ENCODE data around the gene TCERG1L.

The TCERG1L gene

DNA sequence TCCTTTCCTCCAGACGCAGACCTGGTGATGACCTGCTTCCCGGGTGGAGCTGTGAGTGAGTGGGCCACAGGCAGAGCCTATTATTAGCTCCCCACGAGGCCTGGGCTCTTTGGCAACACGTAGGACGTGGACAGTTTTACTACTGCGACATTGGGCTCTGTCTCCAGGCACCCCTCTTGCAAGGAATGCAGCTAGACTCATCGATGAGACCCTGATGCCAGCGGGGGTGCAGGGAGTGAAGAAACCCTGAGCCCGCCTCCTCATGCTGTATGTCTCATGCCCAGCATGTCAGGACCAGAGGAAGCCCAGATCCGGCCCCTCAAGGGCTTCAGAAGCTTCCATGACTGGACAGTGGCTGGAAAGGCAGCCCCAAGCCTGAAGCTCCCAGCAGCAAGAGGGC is 161.9 kb downstream of the TCERG1L start:
- H3K4me1 ChIP-seq (ENCODE audit: control insufficient read depth, insufficient read depth, low read depth, low read length) = no peaks in the 10 kb centered on the region
- H3K79me1 ChIP-seq (replicated peaks; ENCODE audit: low read length, poor library complexity, severe bottlenecking) = no peaks in the 10 kb centered on the region
- no peak overlapping the region for H2AK5ac ChIP-seq (ENCODE audit: low read length, severe bottlenecking)
- H2BK12ac ChIP-seq (ENCODE audit: low read length in 2 of 2) = no peak overlapping the region
- H3K18ac ChIP-seq (ENCODE audit: low read depth in 1 of 2, low read length in 2 of 2) = no peak overlapping the region
- no peaks in the 10 kb centered on the region for H3K36me3 ChIP-seq (ENCODE audit: control insufficient read depth in 1 of 2, insufficient read depth in 2 of 2, low read depth in 1 of 2, low read length in 2 of 2)
- H2BK5ac ChIP-seq (ENCODE audit: low read depth, low read length, poor library complexity, severe bottlenecking) = no peak overlapping the region
- no peak overlapping the region for H2BK15ac ChIP-seq (ENCODE audit: low read depth, poor library complexity, severe bottlenecking)
- peaks cover 10% of the 10 kb centered on the region for H3K9me3 ChIP-seq (ENCODE audit: control insufficient read depth, low read length)
- no peak for DNase-seq
- no peak overlapping the region for H4K8ac ChIP-seq (ENCODE audit: low read length)
- no peaks in the 10 kb centered on the region for H3K27me3 ChIP-seq (ENCODE audit: control insufficient read depth in 1 of 2, insufficient read depth in 1 of 2, low read length in 2 of 2)
- no peak overlapping the region for H3K14ac ChIP-seq (ENCODE audit: low read length in 2 of 2)
- H2AFZ ChIP-seq (ENCODE audit: low read depth, low read length) = no peak overlapping the region
- H3K27ac ChIP-seq (ENCODE audit: low read length, poor library complexity, severe bottlenecking) = no peak overlapping the region
- 67% methylated on average over 10 of the region's 10 CpGs for WGBS
- H3K4me2 ChIP-seq (ENCODE audit: low read length, poor library complexity, severe bottlenecking) = no peak overlapping the region
- H4K91ac ChIP-seq (ENCODE audit: low read length) = no peak overlapping the region
- no peak overlapping the region for H3K4me3 ChIP-seq (ENCODE audit: insufficient read depth in 1 of 2, low read depth in 1 of 2, low read length in 2 of 2)
- no peak overlapping the region for H3K23ac ChIP-seq (ENCODE audit: low read length in 2 of 2)
- H2BK120ac ChIP-seq (ENCODE audit: low read depth, low read length) = no peak overlapping the region
- no peak overlapping the region for H3K4ac ChIP-seq (ENCODE audit: low read depth in 1 of 2, low read length in 2 of 2)
- no peak overlapping the region for H3K9ac ChIP-seq (ENCODE audit: low read length)

DNA sequence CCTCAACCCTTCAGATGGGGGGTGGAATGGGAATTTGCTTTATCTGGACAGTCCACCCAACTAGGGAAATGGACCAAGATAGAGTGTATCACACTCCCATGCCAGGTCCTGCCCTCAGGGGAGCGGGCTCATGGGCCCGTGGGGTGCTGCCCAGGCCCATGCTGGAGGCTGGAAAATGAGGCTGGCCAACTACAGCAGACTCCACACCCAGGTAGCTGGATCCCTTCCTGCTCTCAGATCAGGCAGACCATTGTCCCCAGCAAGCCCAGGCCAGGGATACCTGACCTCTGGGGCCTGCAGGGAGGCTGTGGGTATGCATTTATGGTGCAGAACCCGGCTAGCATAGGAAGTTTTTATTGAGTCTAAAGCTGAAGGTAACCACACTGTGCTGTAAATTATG is 162.4 kb downstream of the TCERG1L start:
- no peak overlapping the region for H3K18ac ChIP-seq (ENCODE audit: low read depth in 1 of 2, low read length in 2 of 2)
- no peak overlapping the region for H3K4ac ChIP-seq (ENCODE audit: low read depth in 1 of 2, low read length in 2 of 2)
- H2AFZ ChIP-seq (ENCODE audit: low read depth, low read length) = no peak overlapping the region
- no peak overlapping the region for H3K14ac ChIP-seq (ENCODE audit: low read length in 2 of 2)
- WGBS = 64% methylated on average over 3 of the region's 3 CpGs
- H4K8ac ChIP-seq (ENCODE audit: low read length) = no peak overlapping the region
- no peak overlapping the region for H2AK5ac ChIP-seq (ENCODE audit: low read length, severe bottlenecking)
- no peaks in the 10 kb centered on the region for H3K4me1 ChIP-seq (ENCODE audit: control insufficient read depth, insufficient read depth, low read depth, low read length)
- H3K9me3 ChIP-seq (ENCODE audit: control insufficient read depth, low read length) = peaks cover 10% of the 10 kb centered on the region
- no peaks in the 10 kb centered on the region for H3K27me3 ChIP-seq (ENCODE audit: control insufficient read depth in 1 of 2, insufficient read depth in 1 of 2, low read length in 2 of 2)
- H2BK120ac ChIP-seq (ENCODE audit: low read depth, low read length) = no peak overlapping the region
- no peak overlapping the region for H2BK15ac ChIP-seq (ENCODE audit: low read depth, poor library complexity, severe bottlenecking)
- no peak overlapping the region for H2BK5ac ChIP-seq (ENCODE audit: low read depth, low read length, poor library complexity, severe bottlenecking)
- no peak overlapping the region for H3K4me3 ChIP-seq (ENCODE audit: insufficient read depth in 1 of 2, low read depth in 1 of 2, low read length in 2 of 2)
- no peaks in the 10 kb centered on the region for H3K36me3 ChIP-seq (ENCODE audit: control insufficient read depth in 1 of 2, insufficient read depth in 2 of 2, low read depth in 1 of 2, low read length in 2 of 2)
- H3K9ac ChIP-seq (ENCODE audit: low read length) = no peak overlapping the region
- H3K23ac ChIP-seq (ENCODE audit: low read length in 2 of 2) = no peak overlapping the region
- H2BK12ac ChIP-seq (ENCODE audit: low read length in 2 of 2) = no peak overlapping the region
- DNase-seq = no peak
- no peak overlapping the region for H3K27ac ChIP-seq (ENCODE audit: low read length, poor library complexity, severe bottlenecking)
- no peak overlapping the region for H3K4me2 ChIP-seq (ENCODE audit: low read length, poor library complexity, severe bottlenecking)
- no peaks in the 10 kb centered on the region for H3K79me1 ChIP-seq (replicated peaks; ENCODE audit: low read length, poor library complexity, severe bottlenecking)
- H4K91ac ChIP-seq (ENCODE audit: low read length) = no peak overlapping the region

DNA sequence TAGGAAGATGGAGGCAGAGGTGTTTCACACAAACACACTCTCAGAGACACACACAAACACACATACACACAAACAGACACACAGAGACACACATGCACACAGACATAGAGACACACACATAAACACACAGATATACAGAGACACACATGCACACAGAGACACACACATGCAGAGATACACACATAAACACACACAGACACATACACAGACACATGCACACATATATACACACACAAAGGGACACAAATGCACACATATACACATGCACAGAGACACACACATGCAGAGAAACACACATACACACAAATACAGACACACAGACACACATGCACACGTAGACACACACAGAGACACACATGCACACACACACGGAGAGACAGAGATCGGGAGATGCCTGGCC is 163.3 kb downstream of the TCERG1L start:
- Histone ChIP-seq H4K91ac (ENCODE audit: low read length) (no peak overlapping the region), H3K9me3 (ENCODE audit: control insufficient read depth, low read length) (peaks cover 5% of the 10 kb centered on the region), H2AFZ (ENCODE audit: low read depth, low read length) (no peak overlapping the region)

DNA sequence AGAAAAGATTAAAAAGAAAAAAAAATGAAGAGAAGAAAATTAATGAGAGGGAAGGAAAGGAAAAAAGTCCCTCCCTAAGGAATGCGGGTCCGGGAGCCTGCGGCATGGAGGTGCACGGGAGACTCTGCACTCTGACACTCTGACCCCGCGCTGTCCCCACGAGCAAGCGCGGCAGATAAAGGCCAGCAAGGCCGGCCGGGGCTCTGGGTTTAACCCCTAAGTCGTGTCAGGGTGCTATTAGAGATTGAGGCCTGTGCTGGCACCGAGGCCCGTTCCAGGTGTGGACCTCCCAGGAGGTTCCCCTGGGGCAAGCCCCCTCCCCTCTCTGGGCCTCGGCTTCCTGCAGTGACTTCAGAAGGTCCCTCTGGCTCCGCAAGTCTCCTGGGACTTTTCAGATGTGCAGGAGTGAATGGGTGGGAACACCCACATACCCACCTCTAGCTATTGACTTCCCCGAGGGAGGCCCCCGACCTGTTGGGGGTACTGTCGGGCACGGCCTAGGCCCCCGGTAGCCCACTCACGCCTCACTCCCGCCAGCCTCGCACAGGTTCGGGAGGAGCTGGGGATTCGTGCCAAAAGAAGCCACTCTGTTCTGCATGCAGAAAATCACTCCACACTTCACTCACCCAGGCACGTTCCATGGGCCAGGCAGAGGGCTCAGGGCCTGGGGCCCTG is 164.1 kb downstream of the TCERG1L start:
- Histone ChIP-seq H4K8ac (ENCODE audit: low read length) (no peak overlapping the region), H2AFZ (ENCODE audit: low read depth, low read length) (no peak overlapping the region), H2AK5ac (ENCODE audit: low read length, severe bottlenecking) (no peak overlapping the region), H2BK120ac (ENCODE audit: low read depth, low read length) (no peak overlapping the region), H2BK12ac (ENCODE audit: low read length in 2 of 2) (no peak overlapping the region), H3K79me1 (replicated peaks; ENCODE audit: low read length, poor library complexity, severe bottlenecking) (no peaks in the 10 kb centered on the region), H3K4me2 (ENCODE audit: low read length, poor library complexity, severe bottlenecking) (no peak overlapping the region), H3K14ac (ENCODE audit: low read length in 2 of 2) (no peak overlapping the region), H3K4me3 (ENCODE audit: insufficient read depth in 1 of 2, low read depth in 1 of 2, low read length in 2 of 2) (no peak overlapping the region), H3K9ac (ENCODE audit: low read length) (no peak overlapping the region), H3K18ac (ENCODE audit: low read depth in 1 of 2, low read length in 2 of 2) (no peak overlapping the region), H2BK15ac (ENCODE audit: low read depth, poor library complexity, severe bottlenecking) (no peak overlapping the region), H3K9me3 (ENCODE audit: control insufficient read depth, low read length) (peaks cover 5% of the 10 kb centered on the region), H3K23ac (ENCODE audit: low read length in 2 of 2) (no peak overlapping the region), H4K91ac (ENCODE audit: low read length) (no peak overlapping the region), H3K27ac (ENCODE audit: low read length, poor library complexity, severe bottlenecking) (no peak overlapping the region), H3K27me3 (ENCODE audit: control insufficient read depth in 1 of 2, insufficient read depth in 1 of 2, low read length in 2 of 2) (no peaks in the 10 kb centered on the region), H3K4ac (ENCODE audit: low read depth in 1 of 2, low read length in 2 of 2) (no peak overlapping the region), H3K4me1 (ENCODE audit: control insufficient read depth, insufficient read depth, low read depth, low read length) (no peaks in the 10 kb centered on the region), H2BK5ac (ENCODE audit: low read depth, low read length, poor library complexity, severe bottlenecking) (no peak overlapping the region), H3K36me3 (ENCODE audit: control insufficient read depth in 1 of 2, insufficient read depth in 2 of 2, low read depth in 1 of 2, low read length in 2 of 2) (no peaks in the 10 kb centered on the region)
- 87% methylated on average over 26 of the region's 27 CpGs for WGBS
- no peak for DNase-seq

More for the DNA sequence above, 163.3 kb downstream of the TCERG1L start:
- Histone ChIP-seq H2BK15ac (ENCODE audit: low read depth, poor library complexity, severe bottlenecking) (no peak overlapping the region), H2BK120ac (ENCODE audit: low read depth, low read length) (no peak overlapping the region), H3K4me1 (ENCODE audit: control insufficient read depth, insufficient read depth, low read depth, low read length) (no peaks in the 10 kb centered on the region), H3K27me3 (ENCODE audit: control insufficient read depth in 1 of 2, insufficient read depth in 1 of 2, low read length in 2 of 2) (no peaks in the 10 kb centered on the region), H2BK5ac (ENCODE audit: low read depth, low read length, poor library complexity, severe bottlenecking) (no peak overlapping the region), H3K36me3 (ENCODE audit: control insufficient read depth in 1 of 2, insufficient read depth in 2 of 2, low read depth in 1 of 2, low read length in 2 of 2) (no peaks in the 10 kb centered on the region), H3K27ac (ENCODE audit: low read length, poor library complexity, severe bottlenecking) (no peak overlapping the region), H3K23ac (ENCODE audit: low read length in 2 of 2) (no peak overlapping the region), H3K79me1 (replicated peaks; ENCODE audit: low read length, poor library complexity, severe bottlenecking) (no peaks in the 10 kb centered on the region), H3K14ac (ENCODE audit: low read length in 2 of 2) (no peak overlapping the region), H3K9ac (ENCODE audit: low read length) (no peak overlapping the region), H2AK5ac (ENCODE audit: low read length, severe bottlenecking) (no peak overlapping the region), H3K4ac (ENCODE audit: low read depth in 1 of 2, low read length in 2 of 2) (no peak overlapping the region), H3K4me2 (ENCODE audit: low read length, poor library complexity, severe bottlenecking) (no peak overlapping the region), H2BK12ac (ENCODE audit: low read length in 2 of 2) (no peak overlapping the region), H3K4me3 (ENCODE audit: insufficient read depth in 1 of 2, low read depth in 1 of 2, low read length in 2 of 2) (no peak overlapping the region), H3K18ac (ENCODE audit: low read depth in 1 of 2, low read length in 2 of 2) (no peak overlapping the region), H4K8ac (ENCODE audit: low read length) (no peak overlapping the region)
- DNase-seq = no peak
- WGBS = 75% methylated on average over 3 of the region's 3 CpGs

Data from mesenchymal stem cell (in vitro differentiated cells and primary cell).